ENCODE results near the gene KRTAP19-1. TPM values are rescaled to one million over a fixed set of nuclear protein-coding genes. Genes with fewer than 3 reads are reported as not detected.
"Not testable (repeated sequence)": the region's sequence is repeated elsewhere in the genome, so short reads cannot be mapped to it uniquely, and the experiment has no call there.

The KRTAP19-1 gene
- not detected in 2 replicates for total RNA-seq

DNA sequence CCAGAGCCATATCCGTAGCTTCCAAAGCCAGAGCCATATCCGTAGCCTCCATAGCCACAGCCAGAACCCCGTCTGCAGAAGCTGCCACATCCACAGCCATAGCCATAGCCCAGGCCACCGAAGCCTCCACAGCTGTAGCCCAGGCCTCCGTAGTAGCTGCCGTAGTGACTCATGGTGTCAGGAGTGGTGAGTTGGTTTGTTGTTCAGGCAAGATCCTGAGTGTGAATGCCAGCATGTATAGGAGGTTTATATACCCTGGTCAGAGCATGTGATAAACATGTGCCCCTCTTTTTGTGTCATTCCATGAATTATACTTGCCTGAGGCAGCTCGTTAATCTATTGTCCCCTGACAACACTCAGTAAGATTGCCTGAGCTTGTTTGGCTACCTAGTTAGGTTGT lies at the start of gene KRTAP19-1:
Gene KRTAP19-1, minus strand, starts transcription at position 223 of the 400 bp plus-strand sequence. Its CDS starts 50 bp downstream, at position 173.
- H3K4me3 ChIP-seq (ENCODE audit: low read depth, low read length), result no peak within 1 kb of the TSS
- no peak for DNase-seq (ENCODE audit: low read depth)
- TF ChIP-seq, protein P1, sequence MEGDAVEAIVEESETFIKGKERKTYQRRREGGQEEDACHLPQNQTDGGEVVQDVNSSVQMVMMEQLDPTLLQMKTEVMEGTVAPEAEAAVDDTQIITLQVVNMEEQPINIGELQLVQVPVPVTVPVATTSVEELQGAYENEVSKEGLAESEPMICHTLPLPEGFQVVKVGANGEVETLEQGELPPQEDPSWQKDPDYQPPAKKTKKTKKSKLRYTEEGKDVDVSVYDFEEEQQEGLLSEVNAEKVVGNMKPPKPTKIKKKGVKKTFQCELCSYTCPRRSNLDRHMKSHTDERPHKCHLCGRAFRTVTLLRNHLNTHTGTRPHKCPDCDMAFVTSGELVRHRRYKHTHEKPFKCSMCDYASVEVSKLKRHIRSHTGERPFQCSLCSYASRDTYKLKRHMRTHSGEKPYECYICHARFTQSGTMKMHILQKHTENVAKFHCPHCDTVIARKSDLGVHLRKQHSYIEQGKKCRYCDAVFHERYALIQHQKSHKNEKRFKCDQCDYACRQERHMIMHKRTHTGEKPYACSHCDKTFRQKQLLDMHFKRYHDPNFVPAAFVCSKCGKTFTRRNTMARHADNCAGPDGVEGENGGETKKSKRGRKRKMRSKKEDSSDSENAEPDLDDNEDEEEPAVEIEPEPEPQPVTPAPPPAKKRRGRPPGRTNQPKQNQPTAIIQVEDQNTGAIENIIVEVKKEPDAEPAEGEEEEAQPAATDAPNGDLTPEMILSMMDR (IDR thresholded peaks at IDR 0.05; ENCODE audit: insufficient read depth, low read depth, low read length), result no peak

DNA sequence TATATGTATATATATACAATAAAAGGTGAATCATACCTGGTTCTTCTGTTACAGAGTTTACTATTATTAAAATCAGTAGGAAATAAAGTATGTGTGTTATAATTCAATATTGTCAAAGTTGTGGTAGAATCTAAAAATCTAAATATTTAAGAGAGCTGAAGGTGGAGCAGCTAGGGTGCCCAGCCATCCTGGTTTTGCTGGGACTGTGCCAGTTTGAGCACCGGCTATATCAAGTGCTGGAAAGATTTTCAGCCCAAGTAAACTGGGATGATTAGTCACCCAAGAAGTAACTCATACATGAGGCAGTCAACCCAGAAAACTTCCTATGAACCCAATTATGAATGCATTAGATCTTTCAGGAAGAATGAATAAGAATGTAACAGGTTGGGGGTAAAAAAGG lies 38.7 kb upstream of the KRTAP19-1 start:
- TF ChIP-seq, protein P1 (IDR thresholded peaks at IDR 0.05; ENCODE audit: insufficient read depth, low read depth, low read length), result no peak
- no peak for DNase-seq (ENCODE audit: low read depth)
- no peak overlapping the region for H3K4me3 ChIP-seq (ENCODE audit: low read depth, low read length)

DNA sequence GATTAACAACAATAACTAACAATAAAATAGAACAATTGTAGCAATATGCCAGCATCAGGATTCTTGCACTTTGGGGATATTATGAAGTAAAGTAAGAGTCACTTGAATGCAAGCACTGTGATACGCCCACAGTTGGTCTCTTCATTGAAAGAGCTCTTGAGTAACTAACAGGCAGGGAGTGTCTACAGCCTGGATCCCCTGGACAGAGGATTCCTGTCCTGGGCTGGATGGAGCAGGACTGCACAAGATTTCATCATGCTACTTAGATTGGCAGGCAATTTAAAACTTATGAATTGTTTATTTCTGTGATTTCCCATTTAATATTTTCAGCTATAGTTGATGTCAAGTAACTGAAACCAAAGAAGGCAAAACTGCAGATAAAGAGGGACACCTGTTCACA lies 35.5 kb upstream of the KRTAP19-1 start:
- no peak for DNase-seq (ENCODE audit: low read depth)
- TF ChIP-seq, protein P1 (IDR thresholded peaks at IDR 0.05; ENCODE audit: insufficient read depth, low read depth, low read length), result no peak
- H3K4me3 ChIP-seq (ENCODE audit: low read depth, low read length), result no peak overlapping the region

DNA sequence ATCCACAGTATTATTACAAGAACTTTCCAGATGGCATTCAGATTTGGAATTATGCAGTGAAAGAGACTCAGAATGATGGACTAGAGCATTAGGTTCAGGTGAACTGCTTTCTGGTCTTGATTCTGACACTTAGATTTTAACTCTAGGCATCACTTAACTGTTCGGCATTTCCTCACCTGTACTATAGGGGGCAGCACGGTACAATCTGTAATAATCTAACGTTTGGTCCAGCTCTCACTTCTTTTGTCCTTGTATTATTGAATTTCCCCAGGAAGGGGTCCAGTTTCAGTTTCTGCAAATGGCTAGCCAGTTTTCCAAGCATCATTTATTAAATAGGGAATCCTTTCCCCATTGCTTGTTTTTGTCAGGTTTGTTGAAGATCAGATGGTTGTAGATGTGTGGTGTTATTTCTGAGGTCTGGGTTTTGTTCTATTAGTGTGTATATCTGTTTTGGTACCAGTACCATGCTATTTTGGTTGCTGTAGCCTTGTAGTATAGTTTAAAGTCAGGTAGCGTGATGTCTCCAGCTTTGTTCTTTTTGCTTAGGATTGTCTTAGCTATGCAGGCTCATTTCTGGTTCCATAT lies 25.5 kb upstream of the KRTAP19-1 start:
- H3K4me3 ChIP-seq (ENCODE audit: low read depth, low read length); DNase-seq (ENCODE audit: low read depth): not testable (repeated sequence)

DNA sequence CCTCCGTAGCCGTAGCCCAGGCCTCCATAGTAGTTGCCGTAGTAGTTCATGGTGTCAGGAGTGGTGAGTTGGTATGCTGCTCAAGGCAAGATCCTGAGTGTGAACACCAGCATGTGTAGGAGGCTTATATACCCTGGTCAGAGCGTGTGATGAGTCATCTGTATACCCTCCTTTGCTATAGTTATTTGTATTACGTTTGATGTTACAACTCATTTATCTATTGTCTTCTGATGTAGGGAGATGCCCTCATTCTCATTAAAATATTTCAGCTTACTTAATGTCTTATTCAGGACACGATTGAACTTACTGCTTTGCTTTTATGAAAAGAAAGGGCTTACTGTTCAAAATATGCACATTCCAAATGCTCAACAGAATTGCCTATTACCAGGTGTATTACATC lies 21.9 kb upstream of the KRTAP19-1 start, which contains the start of gene KRTAP19-5:
Gene KRTAP19-5, minus strand, starts transcription at position 101 of the 400 bp plus-strand sequence. Its CDS starts 51 bp downstream, at position 50.
- no peak within 1 kb of the TSS for H3K4me3 ChIP-seq (ENCODE audit: low read depth, low read length)
- DNase-seq (ENCODE audit: low read depth), result no peak
- TF ChIP-seq, protein P1 (IDR thresholded peaks at IDR 0.05; ENCODE audit: insufficient read depth, low read depth, low read length), result no peak

DNA sequence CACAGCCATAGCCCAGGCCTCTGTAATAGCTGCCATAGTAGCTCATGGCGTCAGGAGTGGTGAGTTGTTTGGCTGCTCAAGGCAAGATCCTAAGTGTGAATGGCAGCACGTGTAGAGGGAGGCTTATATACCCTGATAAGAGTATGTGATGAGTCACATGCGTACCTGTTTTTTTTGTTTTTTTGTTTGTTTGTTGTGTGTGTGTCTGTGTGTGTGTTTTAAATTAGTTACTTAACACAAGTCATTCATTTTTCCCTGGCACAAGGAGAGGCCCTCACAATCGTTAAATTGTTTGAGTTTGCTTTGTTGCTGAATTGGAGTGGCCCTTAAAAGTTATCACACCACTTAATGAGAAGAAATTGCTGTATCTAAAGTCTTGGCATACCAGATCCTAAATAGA lies 16.9 kb upstream of the KRTAP19-1 start, which contains the start of gene KRTAP19-4:
Gene KRTAP19-4, minus strand, starts transcription at position 101 of the 400 bp plus-strand sequence. Its CDS starts 55 bp downstream, at position 46.
- no peak within 1 kb of the TSS for H3K4me3 ChIP-seq (ENCODE audit: low read depth, low read length)
- no peak for DNase-seq (ENCODE audit: low read depth)
- TF ChIP-seq, protein P1 (IDR thresholded peaks at IDR 0.05; ENCODE audit: insufficient read depth, low read depth, low read length), result no peak

DNA sequence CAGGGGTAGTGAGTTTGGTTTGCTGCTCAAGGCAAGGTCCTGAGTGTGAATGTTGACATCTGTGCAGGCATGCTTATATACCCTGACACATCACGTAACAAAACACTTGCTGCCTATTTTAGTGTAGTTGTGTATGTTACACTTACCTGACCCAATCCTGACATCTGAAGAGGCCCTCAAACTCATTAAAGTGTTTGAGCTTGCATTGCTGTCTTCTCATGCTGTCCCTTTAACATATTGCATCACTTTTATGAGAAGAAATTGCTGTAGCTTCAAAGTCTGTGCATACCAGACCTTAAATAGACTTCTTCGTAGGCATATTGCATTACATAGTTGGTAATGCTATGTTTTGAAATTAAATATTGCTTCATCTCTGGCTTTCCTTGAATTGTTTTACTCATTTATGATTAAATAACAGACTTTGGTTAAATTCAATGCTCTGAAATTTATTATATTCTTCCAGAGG lies 11.8 kb upstream of the KRTAP19-1 start, which contains the start of gene KRTAP19-3:
Gene KRTAP19-3, minus strand, starts transcription at position 51 of the 466 bp plus-strand sequence. CDS start 56 bp downstream, outside the sequence.
- DNase-seq (ENCODE audit: low read depth), result no peak
- TF ChIP-seq, protein P1 (IDR thresholded peaks at IDR 0.05; ENCODE audit: insufficient read depth, low read depth, low read length), result no peak
- H3K4me3 ChIP-seq (ENCODE audit: low read depth, low read length), result no peak within 1 kb of the TSS

All from fibroblast of villous mesenchyme (primary cell).